Activated B cell treated with CpG ODN at 0.5 μM for 24 hours (primary cell): Measurements from ENCODE around the gene SLC18A2. TPM values are rescaled to one million over a fixed set of nuclear protein-coding genes. Genes with fewer than 3 reads are reported as not detected.

ENCODE experiments used
- ATAC-seq: fragments of 200-7000 bp; cut with Tn5 transposase; one replicate; pipeline ENCODE4 v1.10.0; 2021; ENCODE audit warnings: low read depth, mild to moderate bottlenecking, moderate library complexity
- CTCF ChIA-PET: fragments of 350-600 bp; sonication (Branson Sonifier 250); formaldehyde crosslinking; loops from one replicate; lab custom pipeline; 2021; ENCODE audit warnings: antibody characterized with exemption; lab: Charles Lee
- POLR2A ChIA-PET: fragments of 350-600 bp; sonication (Branson Sonifier 250); formaldehyde crosslinking; loops from one replicate; lab custom pipeline; 2021; ENCODE audit warnings: antibody characterized with exemption; lab: Charles Lee
- DNase-seq: peaks from one replicate; pipeline ENCODE4 v3.0.0; 2022
- H3K27ac Mint-ChIP-seq: one replicate; pipeline ENCODE4 v1.8.0; 2020; ENCODE audit warnings: mixed read lengths
- H3K27me3 Mint-ChIP-seq: one replicate; pipeline ENCODE4 v1.8.0; 2021; ENCODE audit warnings: mixed read lengths
- H3K36me3 Mint-ChIP-seq: one replicate; pipeline ENCODE4 v1.8.0; 2021; ENCODE audit warnings: low read depth, mixed read lengths
- H3K4me1 Mint-ChIP-seq: one replicate; pipeline ENCODE4 v1.8.0; 2021; ENCODE audit warnings: mixed read lengths
- H3K4me3 Mint-ChIP-seq: one replicate; pipeline ENCODE4 v1.8.0; 2020; ENCODE audit warnings: mild to moderate bottlenecking, mixed read lengths
- H3K9me3 Mint-ChIP-seq: one replicate; pipeline ENCODE4 v1.8.0; 2020; ENCODE audit warnings: mixed read lengths
- intact Hi-C: fragments of 100-400 bp; cut with micrococcal nuclease; formaldehyde crosslinking; loops from one replicate; pipeline ENCODE4 v1.15.1; 2024
- total RNA-seq: library from RNA; stranded (reverse); gene quantifications from 2 replicates; pipeline ENCODE4 v1.2.3, GENCODE V29; 2022
- TF ChIP-seq, protein P1 (sequence below): fragments of 200-600 bp; IDR thresholded peaks from one replicate; pipeline ENCODE4 v1.8.0; 2022; ENCODE audit warnings: antibody characterized with exemption, mild to moderate bottlenecking

The SLC18A2 gene
- total RNA-seq, 1 donor from 2014 or later, result not detected

DNA sequence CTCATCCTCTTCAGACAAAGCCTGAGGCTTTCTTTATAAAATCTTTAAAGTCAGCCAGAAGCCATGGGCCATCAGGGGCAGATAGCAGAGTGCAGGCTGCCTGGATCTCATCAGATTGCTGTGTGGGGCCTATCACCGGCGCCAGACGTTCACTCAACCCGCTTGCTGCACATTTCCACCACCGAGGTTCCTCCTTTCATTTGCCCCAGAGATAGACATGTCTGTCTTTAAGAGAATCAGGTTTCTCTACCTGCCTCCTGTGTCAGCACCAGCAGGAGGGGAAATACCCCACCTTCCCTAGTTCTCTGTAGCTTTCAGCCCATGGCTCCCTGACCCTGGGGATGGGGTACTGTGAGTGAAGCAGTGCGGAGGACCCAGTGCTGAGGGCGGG is 22.0 kb downstream of the SLC18A2 start:
- Mint-ChIP-seq H3K4me3 (no peak overlapping the region), H3K36me3 (no peaks in the 10 kb centered on the region), H3K27ac (no peak overlapping the region), H3K4me1 (no peaks in the 10 kb centered on the region), H3K9me3 (no peaks in the 10 kb centered on the region), H3K27me3 (peaks cover 22% of the 10 kb centered on the region)
- TF ChIP-seq, protein P1, sequence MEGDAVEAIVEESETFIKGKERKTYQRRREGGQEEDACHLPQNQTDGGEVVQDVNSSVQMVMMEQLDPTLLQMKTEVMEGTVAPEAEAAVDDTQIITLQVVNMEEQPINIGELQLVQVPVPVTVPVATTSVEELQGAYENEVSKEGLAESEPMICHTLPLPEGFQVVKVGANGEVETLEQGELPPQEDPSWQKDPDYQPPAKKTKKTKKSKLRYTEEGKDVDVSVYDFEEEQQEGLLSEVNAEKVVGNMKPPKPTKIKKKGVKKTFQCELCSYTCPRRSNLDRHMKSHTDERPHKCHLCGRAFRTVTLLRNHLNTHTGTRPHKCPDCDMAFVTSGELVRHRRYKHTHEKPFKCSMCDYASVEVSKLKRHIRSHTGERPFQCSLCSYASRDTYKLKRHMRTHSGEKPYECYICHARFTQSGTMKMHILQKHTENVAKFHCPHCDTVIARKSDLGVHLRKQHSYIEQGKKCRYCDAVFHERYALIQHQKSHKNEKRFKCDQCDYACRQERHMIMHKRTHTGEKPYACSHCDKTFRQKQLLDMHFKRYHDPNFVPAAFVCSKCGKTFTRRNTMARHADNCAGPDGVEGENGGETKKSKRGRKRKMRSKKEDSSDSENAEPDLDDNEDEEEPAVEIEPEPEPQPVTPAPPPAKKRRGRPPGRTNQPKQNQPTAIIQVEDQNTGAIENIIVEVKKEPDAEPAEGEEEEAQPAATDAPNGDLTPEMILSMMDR, result no peak
- intact Hi-C loops, result no loop called here
- CTCF ChIA-PET, result no interaction called here
- POLR2A ChIA-PET, result no interaction called here
- no peak for ATAC-seq
- no peak for DNase-seq

- TF ChIP-seq, protein P1, result no peak
- Mint-ChIP-seq H3K36me3 (no peaks in the 10 kb centered on the region), H3K27ac (no peak overlapping the region), H3K4me3 (no peak overlapping the region), H3K9me3 (no peaks in the 10 kb centered on the region), H3K4me1 (no peaks in the 10 kb centered on the region), H3K27me3 (peaks cover 16% of the 10 kb centered on the region)
- ChIA-PET CTCF (no interaction called here), POLR2A (no interaction called here)
- intact Hi-C loops, result no loop called here
- ATAC-seq (no peak), DNase-seq (no peak)
Measured at GRCh38 chr10:117264782-117265181, 23.9 kb downstream of the SLC18A2 start.

GRCh38 chr10:117266400-117266799 is 25.5 kb downstream of the SLC18A2 start:
- intact Hi-C loops, result no loop called here
- Mint-ChIP-seq H3K4me1 (no peaks in the 10 kb centered on the region), H3K9me3 (no peaks in the 10 kb centered on the region), H3K27me3 (peaks cover 12% of the 10 kb centered on the region), H3K27ac (no peak overlapping the region), H3K36me3 (no peaks in the 10 kb centered on the region), H3K4me3 (no peak overlapping the region)
- CTCF ChIA-PET, result no interaction called here
- no peak for DNase-seq
- POLR2A ChIA-PET, result no interaction called here
- no peak for ATAC-seq
- TF ChIP-seq, protein P1, result no peak

GRCh38 chr10:117266812-117267211 is 25.9 kb downstream of the SLC18A2 start:
- DNase-seq (no peak), ATAC-seq (no peak)
- ChIA-PET POLR2A (no interaction called here), CTCF (no interaction called here)
- no peaks in the 10 kb centered on the region for H3K4me1 Mint-ChIP-seq
- TF ChIP-seq, protein P1, result no peak
- intact Hi-C loops, result no loop called here
- H3K4me3 Mint-ChIP-seq, result no peak overlapping the region
- H3K27ac Mint-ChIP-seq, result no peak overlapping the region
- H3K9me3 Mint-ChIP-seq, result no peaks in the 10 kb centered on the region
- H3K27me3 Mint-ChIP-seq, result peaks cover 9% of the 10 kb centered on the region
- H3K36me3 Mint-ChIP-seq, result no peaks in the 10 kb centered on the region

- H3K27ac Mint-ChIP-seq, result no peak overlapping the region
- DNase-seq, result no peak
- no peaks in the 10 kb centered on the region for H3K9me3 Mint-ChIP-seq
- POLR2A ChIA-PET, result no interaction called here
- H3K27me3 Mint-ChIP-seq, result peaks cover 3% of the 10 kb centered on the region
- TF ChIP-seq, protein P1, result no peak
- no peaks in the 10 kb centered on the region for H3K36me3 Mint-ChIP-seq
- H3K4me1 Mint-ChIP-seq, result no peaks in the 10 kb centered on the region
- no peak for ATAC-seq
- CTCF ChIA-PET, result no interaction called here
- no peak overlapping the region for H3K4me3 Mint-ChIP-seq
- intact Hi-C loops, result no loop called here
Measured at GRCh38 chr10:117268258-117268657, 27.3 kb downstream of the SLC18A2 start.
